Left ventricle myocardium inferior (tissue), 1 donor: Measurements from ENCODE around the gene PPL. TPM values are rescaled to one million over a fixed set of nuclear protein-coding genes. Genes with fewer than 3 reads are reported as not detected.

Experiments
- DNase-seq: peaks from one replicate; pipeline ENCODE4 v3.0.0-alpha.2; 2020
- H3K27ac ChIP-seq: fragments of 200-600 bp; replicated peaks from 2 replicates; pipeline ENCODE4 v1.8.0; 2021
- H3K27me3 ChIP-seq: fragments of 200-600 bp; 2 replicates; pipeline ENCODE4 v1.8.0; 2021; ENCODE audit warnings: low read depth
- H3K36me3 ChIP-seq: fragments of 200-600 bp; 2 replicates; pipeline ENCODE4 v1.8.0; 2021
- H3K4me1 ChIP-seq: fragments of 200-600 bp; 2 replicates; pipeline ENCODE4 v1.8.0; 2021
- H3K4me3 ChIP-seq: fragments of 200-600 bp; 2 replicates; pipeline ENCODE4 v1.8.0; 2021; ENCODE audit warnings: mild to moderate bottlenecking, moderate library complexity
- H3K9me3 ChIP-seq: fragments of 200-600 bp; replicated peaks from 2 replicates; pipeline ENCODE4 v1.8.0; 2021
- CTCF ChIP-seq: fragments of 200-600 bp; IDR thresholded peaks from 2 replicates; pipeline ENCODE4 v1.8.0; 2021; ENCODE audit warnings: antibody characterized with exemption, mild to moderate bottlenecking, borderline replicate concordance
- intact Hi-C: fragments of 100-400 bp; cut with micrococcal nuclease; formaldehyde crosslinking; loops from one replicate; pipeline ENCODE4 v1.11.0; 2022
- total RNA-seq: library from RNA; stranded (reverse); fragmentation: NEBNext Ultra II Directional; extraction: Animal tissue kit (Norgen Biotek cat#: 25700); gene quantifications from one replicate; pipeline ENCODE4 v1.2.1, GENCODE V29; 2021
- donor health status: DM: no; HTN: yes; CAD: no; lungs with severe emphysema.

PPL gene
- total RNA-seq, 1 donor from 2014 or later = 7.6 TPM

DNA sequence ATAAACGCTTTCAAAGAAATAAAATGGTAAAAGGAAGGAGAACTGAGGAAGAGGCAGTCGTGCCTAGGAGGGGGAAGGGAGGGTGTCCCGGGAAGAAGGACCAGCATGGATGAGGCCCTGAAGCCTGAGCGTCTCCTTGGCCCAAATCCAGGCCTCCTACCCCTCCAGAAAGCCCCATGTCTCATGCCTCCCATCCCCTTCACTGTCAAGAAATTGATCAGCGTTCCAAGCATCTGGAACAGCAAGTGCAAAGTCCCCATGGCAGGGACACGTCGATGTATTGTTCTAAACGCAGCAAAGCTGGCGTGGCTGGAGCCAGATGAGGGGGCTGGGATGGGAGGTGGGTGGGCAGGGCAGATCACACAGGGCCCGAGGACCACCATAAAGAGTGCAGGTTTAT, 43.7 kb upstream of the PPL start:
- peaks cover 20% of the 10 kb centered on the region for H3K9me3 ChIP-seq
- DNase-seq = no peak
- intact Hi-C loops = no loop called here

GRCh38 chr16:4979736-4980660, 43.0 kb upstream of the PPL start:
- DNase-seq = no peak
- peaks cover 17% of the 10 kb centered on the region for H3K9me3 ChIP-seq
- H3K27ac ChIP-seq = no peak overlapping the region
- H3K36me3 ChIP-seq = no peaks in the 10 kb centered on the region
- H3K27me3 ChIP-seq = no peaks in the 10 kb centered on the region
- H3K4me1 ChIP-seq = peaks cover 15% of the 10 kb centered on the region
- H3K4me3 ChIP-seq = no peak overlapping the region
- intact Hi-C loops = no loop called here
- no peak for TF ChIP-seq CTCF

More for the DNA sequence above, 43.7 kb upstream of the PPL start:
- H3K4me3 ChIP-seq = no peak overlapping the region
- no peak overlapping the region for H3K27ac ChIP-seq
- H3K4me1 ChIP-seq = peaks cover 15% of the 10 kb centered on the region
- H3K27me3 ChIP-seq = no peaks in the 10 kb centered on the region
- TF ChIP-seq CTCF = no peak
- H3K36me3 ChIP-seq = no peaks in the 10 kb centered on the region

DNA sequence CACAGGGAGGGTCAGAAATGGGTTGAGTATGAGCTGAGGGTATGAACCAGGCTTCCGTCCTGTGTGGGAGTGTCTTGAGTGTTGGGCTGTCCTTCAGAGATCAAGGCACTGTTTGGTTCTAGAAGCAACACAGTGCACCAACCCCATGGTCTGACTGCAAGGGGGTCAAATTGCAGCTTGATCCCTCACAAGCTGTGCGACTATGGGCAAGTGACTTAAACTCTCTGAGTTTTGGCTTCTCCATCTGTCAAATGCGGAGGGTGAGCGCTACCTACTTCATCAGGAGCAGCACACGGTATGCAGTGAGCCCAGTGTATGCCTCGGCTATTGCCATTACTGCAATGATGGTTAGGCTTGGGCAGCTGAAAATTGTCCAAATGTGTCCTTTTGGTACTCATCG, 42.2 kb upstream of the PPL start:
- Histone ChIP-seq H3K27ac (no peak overlapping the region), H3K9me3 (peaks cover 14% of the 10 kb centered on the region), H3K4me3 (no peak overlapping the region), H3K36me3 (no peaks in the 10 kb centered on the region), H3K4me1 (peaks cover 15% of the 10 kb centered on the region), H3K27me3 (no peaks in the 10 kb centered on the region)
- intact Hi-C loops = no loop called here
- TF ChIP-seq CTCF = no peak
- no peak for DNase-seq

DNA sequence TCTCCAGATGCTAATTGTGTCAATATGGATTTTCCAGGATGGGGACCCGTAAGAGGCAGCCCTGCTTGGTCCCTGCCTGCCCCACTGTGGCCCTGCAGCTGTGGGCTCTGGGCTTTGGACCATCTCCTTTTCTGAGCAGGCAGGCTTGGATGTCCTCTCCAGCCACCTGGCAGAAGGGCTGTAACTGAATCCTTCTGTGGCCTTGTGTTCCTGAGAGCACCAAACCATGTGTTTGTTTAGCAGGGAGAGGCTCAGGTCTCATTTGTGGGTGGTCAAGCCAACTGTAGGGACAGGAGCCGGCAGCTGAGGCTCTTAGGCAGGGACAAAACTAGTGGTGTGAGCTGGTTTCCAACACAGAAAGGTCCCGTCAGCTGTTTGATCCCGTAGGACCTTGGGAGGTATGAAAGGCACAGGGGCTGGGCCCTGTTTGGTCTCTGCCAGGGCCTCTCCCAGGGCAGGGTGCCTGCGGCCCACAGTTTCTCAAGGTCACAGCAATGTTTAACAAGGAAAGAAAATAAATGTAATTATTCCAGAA, 39.7 kb upstream of the PPL start:
- H3K4me3 ChIP-seq = no peak overlapping the region
- H3K4me1 ChIP-seq = peaks cover 5% of the 10 kb centered on the region
- no peak for TF ChIP-seq CTCF
- no peaks in the 10 kb centered on the region for H3K27me3 ChIP-seq
- H3K27ac ChIP-seq = no peak overlapping the region
- intact Hi-C loops = no loop called here
- no peaks in the 10 kb centered on the region for H3K36me3 ChIP-seq
- no peak for DNase-seq
- peaks cover 10% of the 10 kb centered on the region for H3K9me3 ChIP-seq

DNA sequence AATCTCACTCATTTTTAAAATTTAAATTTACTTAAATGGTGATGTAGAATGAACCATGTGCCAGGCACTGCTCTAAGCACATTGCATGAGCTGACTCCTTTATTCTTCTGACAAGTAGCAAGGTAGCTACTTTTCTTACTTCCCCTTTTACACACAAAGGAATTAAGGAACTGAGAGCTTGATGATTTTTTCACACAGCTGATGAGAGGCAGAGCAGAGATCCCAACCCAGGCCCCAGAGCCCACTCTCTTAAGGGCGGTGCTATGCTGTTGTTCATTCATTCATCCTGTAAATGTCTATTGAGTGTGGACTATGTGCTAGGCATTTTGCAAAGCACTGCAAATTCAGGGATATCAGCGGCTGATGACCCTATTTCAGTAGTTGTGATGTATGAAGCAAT, 39.1 kb upstream of the PPL start:
- H3K4me1 ChIP-seq = no peaks in the 10 kb centered on the region
- H3K9me3 ChIP-seq = peaks cover 10% of the 10 kb centered on the region
- DNase-seq = no peak
- no peak overlapping the region for H3K4me3 ChIP-seq
- intact Hi-C loops = no loop called here
- no peaks in the 10 kb centered on the region for H3K27me3 ChIP-seq
- no peaks in the 10 kb centered on the region for H3K36me3 ChIP-seq
- no peak overlapping the region for H3K27ac ChIP-seq
- no peak for TF ChIP-seq CTCF
